Tibial nerve (tissue), 4 donors: ENCODE data around the gene CHSY3.

ENCODE experiments used
- EP300 ChIP-seq, 2 donors: sonication (generic); formaldehyde crosslinking; IDR thresholded peaks; one replicate each; pipeline ENCODE4 v1.6.1; 2017; ENCODE audit warnings: antibody characterized with exemption in 2 of 2, mild to moderate bottlenecking in 1 of 2
- POLR2A ChIP-seq, 2 donors: fragments of 450-650 bp; IDR thresholded peaks; one replicate each; pipeline ENCODE4 v1.6.1; 2017; ENCODE audit warnings: antibody characterized with exemption in 2 of 2, mild to moderate bottlenecking in 2 of 2, moderate library complexity in 2 of 2
- TF ChIP-seq, protein P1 (sequence below), 5 experiments: fragments of 200-600 bp in 3 of 5; fragments of 450-650 bp in 2 of 5; sonication (generic) in 3 of 5; IDR thresholded peaks; one replicate each; pipeline ENCODE4 v1.5.1; 2016 to 2019; ENCODE audit warnings: antibody characterized with exemption in 5 of 5, mild to moderate bottlenecking in 3 of 5, moderate library complexity in 2 of 5

DNA sequence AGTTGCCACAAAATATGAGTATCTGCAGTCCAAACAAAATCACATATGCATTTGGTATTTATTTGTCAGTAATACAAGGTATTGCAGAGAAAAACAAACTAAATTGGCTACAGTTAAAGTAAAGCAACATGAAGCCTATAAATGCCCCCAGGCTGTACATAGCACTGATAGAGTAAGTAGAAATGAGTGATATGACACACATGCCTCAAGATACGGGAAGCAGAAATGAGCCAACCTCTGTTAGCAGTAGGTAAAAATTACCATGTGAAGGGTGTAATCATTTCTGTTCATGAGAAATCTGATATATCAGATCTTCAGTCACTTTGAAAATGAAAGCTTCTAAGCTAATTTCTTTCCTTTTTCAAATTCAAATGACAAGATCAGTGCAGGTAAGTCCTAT lies 131.1 kb downstream of the CHSY3 start:
- TF ChIP-seq, protein P1, sequence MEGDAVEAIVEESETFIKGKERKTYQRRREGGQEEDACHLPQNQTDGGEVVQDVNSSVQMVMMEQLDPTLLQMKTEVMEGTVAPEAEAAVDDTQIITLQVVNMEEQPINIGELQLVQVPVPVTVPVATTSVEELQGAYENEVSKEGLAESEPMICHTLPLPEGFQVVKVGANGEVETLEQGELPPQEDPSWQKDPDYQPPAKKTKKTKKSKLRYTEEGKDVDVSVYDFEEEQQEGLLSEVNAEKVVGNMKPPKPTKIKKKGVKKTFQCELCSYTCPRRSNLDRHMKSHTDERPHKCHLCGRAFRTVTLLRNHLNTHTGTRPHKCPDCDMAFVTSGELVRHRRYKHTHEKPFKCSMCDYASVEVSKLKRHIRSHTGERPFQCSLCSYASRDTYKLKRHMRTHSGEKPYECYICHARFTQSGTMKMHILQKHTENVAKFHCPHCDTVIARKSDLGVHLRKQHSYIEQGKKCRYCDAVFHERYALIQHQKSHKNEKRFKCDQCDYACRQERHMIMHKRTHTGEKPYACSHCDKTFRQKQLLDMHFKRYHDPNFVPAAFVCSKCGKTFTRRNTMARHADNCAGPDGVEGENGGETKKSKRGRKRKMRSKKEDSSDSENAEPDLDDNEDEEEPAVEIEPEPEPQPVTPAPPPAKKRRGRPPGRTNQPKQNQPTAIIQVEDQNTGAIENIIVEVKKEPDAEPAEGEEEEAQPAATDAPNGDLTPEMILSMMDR (IDR thresholded peaks at IDR 0.05) = no peak
- TF ChIP-seq POLR2A (IDR thresholded peaks at IDR 0.05) (no peak), EP300 (IDR thresholded peaks at IDR 0.05) (no peak)
